22Rv1 (cell line): ENCODE data around the gene STYXL1.
"Not testable (repeated sequence)": the region's sequence is repeated elsewhere in the genome, so short reads cannot be mapped to it uniquely, and the experiment has no call there.

Experiments used
- H3K27ac ChIP-seq: fragments of 450-650 bp; 2 replicates; pipeline ENCODE4 v1.5.1; 2017
- CTCF ChIP-seq: fragments of 450-650 bp; IDR thresholded peaks from 2 replicates; pipeline ENCODE4 v1.5.1; 2017; ENCODE audit warnings: mild to moderate bottlenecking
- ZFX ChIP-seq: fragments of 450-650 bp; IDR thresholded peaks from 2 replicates; pipeline ENCODE4 v1.6.1; 2017; ENCODE audit warnings: antibody characterized with exemption, borderline replicate concordance

Gene STYXL1

DNA sequence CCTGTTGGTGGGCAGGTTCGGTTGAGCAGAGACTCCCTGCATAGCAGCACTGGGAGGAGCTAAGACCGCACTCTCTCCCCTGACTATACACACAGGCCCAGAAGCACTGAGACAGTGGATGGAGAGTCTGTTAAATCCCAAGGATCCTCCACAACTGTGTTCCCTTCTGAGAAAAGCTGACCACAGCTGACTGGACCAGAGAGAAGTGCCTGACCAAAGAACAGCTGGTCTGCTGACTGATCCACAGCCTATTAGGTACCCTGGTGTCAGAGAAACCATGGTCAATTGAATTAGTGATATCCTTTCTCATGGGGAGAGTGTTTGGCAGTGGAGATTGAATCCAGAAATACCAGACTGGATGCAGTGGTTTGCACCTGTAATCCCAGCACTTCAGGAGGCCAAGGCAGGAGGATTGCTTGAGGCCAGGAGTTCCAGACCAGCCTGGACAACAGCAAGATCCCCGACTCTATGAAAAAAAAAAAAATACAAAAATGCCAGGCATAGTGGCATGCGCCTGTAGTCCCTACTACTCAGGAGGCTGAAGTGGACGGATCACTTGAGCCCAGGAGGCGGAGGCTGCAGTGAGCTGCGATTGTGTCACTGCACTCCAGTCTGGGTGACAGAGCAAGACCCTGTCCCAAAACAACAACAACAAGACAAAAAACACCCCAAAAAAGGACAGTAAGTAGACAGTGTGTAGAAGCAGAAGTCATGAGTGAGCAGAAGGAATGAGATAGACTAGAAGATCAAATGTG lies 25.6 kb downstream of the STYXL1 start:
- H3K27ac ChIP-seq, result no peak overlapping the region
- TF ChIP-seq CTCF (no peak), ZFX (no peak)

- H3K27ac ChIP-seq, result no peak overlapping the region
- TF ChIP-seq ZFX (no peak), CTCF (peak; percentile 93)
These were observed 27.6 kb downstream of the STYXL1 start for GRCh38 chr7:76020031-76020714.

- H3K27ac ChIP-seq, result not testable (repeated sequence)
These were observed 29.3 kb downstream of the STYXL1 start for GRCh38 chr7:76018520-76018919.

DNA sequence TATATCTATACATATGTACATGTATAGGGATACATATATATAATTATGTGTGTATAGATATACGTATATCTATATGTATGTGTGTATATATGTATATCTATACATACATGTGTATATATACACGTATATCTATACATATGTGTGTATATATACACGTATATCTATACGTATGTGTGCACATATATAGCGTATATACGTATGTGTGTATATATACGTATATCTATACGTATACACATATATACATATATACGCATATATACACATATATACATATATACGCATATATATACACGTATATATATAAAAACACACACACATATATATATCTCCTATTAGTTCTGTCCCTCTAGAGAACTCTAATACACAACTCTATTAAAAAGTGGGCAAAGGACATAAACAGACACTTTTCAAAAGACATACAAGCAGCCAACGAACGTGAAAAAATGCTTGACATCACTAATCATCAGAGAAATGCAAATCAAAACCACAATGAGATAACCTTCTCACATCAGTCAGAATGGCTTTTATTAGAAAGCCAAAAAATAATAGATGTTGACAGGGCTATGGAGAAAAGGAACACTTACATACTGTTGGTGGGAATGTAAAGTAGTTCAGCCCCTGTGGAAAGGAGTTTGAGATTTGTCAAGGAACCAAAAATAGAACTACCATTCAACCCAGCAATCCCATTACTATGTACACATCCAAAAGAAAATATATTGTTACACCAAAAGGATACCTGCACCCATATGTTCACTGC lies 31.4 kb downstream of the STYXL1 start:
- TF ChIP-seq ZFX, result no peak
- TF ChIP-seq CTCF, result no peak
- no peak overlapping the region for H3K27ac ChIP-seq

GRCh38 chr7:76011442-76011861 lies 36.3 kb downstream of the STYXL1 start:
- TF ChIP-seq ZFX (no peak), CTCF (no peak)
- no peak overlapping the region for H3K27ac ChIP-seq

DNA sequence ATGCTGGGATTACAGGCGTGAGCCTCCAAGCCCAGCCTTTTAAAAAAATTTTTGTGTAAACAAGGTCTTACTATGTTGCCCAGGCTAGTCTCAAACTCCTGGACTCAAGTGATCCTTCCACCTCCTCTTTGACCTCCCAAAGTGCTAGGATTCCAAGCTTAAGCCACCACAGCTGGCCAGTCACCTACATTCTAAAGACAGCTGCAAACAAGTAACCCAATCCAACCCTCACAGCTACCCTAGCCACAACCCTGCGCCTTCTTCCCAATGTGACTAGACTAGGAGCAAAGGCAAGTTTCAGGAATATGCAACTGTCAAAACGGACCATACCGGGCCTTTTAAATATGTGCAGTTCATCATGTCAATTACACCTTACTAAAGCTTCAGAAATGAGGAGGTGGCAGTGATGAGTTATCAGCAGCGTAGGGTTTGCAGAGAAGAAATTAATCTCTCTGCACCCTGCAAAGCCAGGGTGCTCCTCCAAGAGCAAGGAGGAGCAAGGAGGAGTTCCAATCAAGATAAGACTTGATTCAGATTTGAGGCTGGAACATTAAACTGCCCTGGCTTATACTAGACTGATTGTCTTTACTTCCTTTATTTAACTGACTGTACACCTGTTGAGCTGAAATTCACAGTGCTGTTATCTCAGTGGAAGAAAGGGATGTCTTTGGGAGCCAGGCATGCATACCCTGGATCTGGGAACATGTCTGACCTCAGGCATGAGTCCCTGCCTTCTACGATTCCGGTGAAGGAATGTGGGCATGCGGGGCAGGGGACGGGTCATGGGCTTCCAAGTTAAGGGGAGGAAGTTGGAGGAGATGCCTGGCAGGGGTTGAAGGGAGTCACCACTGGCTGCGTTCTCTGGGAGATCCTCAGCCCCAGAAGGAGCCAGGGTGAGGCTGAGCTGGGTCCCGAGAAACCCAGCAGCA lies 37.9 kb downstream of the STYXL1 start:
- TF ChIP-seq CTCF (no peak), ZFX (no peak)
- H3K27ac ChIP-seq, result no peak overlapping the region

GRCh38 chr7:76008156-76008687 lies 39.6 kb downstream of the STYXL1 start:
- TF ChIP-seq ZFX (no peak), CTCF (no peak)

DNA sequence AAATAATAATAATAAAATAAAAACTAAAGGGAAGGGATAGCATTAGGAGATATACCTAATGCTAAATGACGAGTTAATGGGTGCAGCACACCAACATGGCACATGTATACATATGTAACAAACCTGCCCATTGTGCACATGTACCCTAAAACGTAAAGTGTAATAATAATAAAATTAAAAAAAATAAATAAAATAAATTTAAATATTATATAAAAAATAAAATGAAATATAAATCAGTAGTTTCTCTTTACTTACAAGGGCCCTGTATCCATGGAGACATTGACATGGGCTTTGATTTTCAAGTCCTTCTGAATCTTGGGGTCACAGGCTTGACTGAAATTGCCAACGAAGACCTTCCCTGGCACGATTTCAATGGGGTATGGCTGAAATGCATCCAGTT lies 42.8 kb downstream of the STYXL1 start:
- not testable (repeated sequence) for H3K27ac ChIP-seq

More at GRCh38 chr7:76008156-76008687, 39.6 kb downstream of the STYXL1 start:
- H3K27ac ChIP-seq, result no peak overlapping the region
